Psoas muscle (tissue), 8 donors: ENCODE data around the gene MAP7. TPM values are rescaled to one million over a fixed set of nuclear protein-coding genes. Genes with fewer than 3 reads are reported as not detected.

Experiments
- ATAC-seq, 4 donors: fragments of 200-7000 bp; cut with Tn5 transposase; one replicate each; pipeline ENCODE4 v1.9.1; 2020; ENCODE audit warnings: moderate library complexity in 3 of 4, mild to moderate bottlenecking in 2 of 4
- DNase-seq, 2 donors: peaks; one replicate each; pipeline ENCODE4 v3.0.0-alpha.2; 2020
- H3K27ac ChIP-seq: fragments of 200-600 bp; one replicate; pipeline ENCODE4 v1.8.0; 2022
- H3K27me3 ChIP-seq, 3 donors: fragments of 200-600 bp in 1 of 3; one replicate each; pipeline versions ENCODE4 v1.6.1 to v1.8.0; 2013 to 2022; ENCODE audit warnings: low read length in 2 of 3, mild to moderate bottlenecking in 2 of 3, moderate library complexity in 1 of 3; ENCODE audit not compliant: insufficient read depth in 3 of 3
- H3K36me3 ChIP-seq, 2 donors: fragments of 200-600 bp in 1 of 2; one replicate each; pipeline versions ENCODE4 v1.6.1 to v1.8.0; 2013 to 2022; ENCODE audit warnings: low read depth in 1 of 2, mild to moderate bottlenecking in 1 of 2, moderate library complexity in 1 of 2; ENCODE audit not compliant: insufficient read depth in 1 of 2
- H3K4me1 ChIP-seq: fragments of 200-600 bp; one replicate; pipeline ENCODE4 v1.8.0; 2022
- H3K4me3 ChIP-seq: fragments of 200-600 bp; one replicate; pipeline ENCODE4 v1.8.0; 2022; ENCODE audit warnings: mild to moderate bottlenecking
- H3K9me3 ChIP-seq: fragments of 200-600 bp; one replicate; pipeline ENCODE4 v1.8.0; 2022
- WGBS, 3 donors: extraction: QIAGEN DNeasy Blood & Tissue Kit; methylation state at CpG; one replicate each; pipeline versions ENCODE4 v1.1.6 to v1.1.7; 2013; 5-methylcytosine and 5-hydroxymethylcytosine counted together
- intact Hi-C, 2 donors: fragments of 100-400 bp; cut with DNase I; formaldehyde crosslinking; loops; one replicate each; pipeline versions ENCODE4 v1.11.0 to v1.14.2; 2022
- polyA plus RNA-seq, 3 donors: library from polyadenylated mRNA; stranded (reverse); fragments of 200-250 nt; gene quantifications; one replicate each; pipeline ENCODE4 v1.2.3, GENCODE V29; 2013
- total RNA-seq, 4 donors: library from RNA; stranded (reverse); fragmentation: NEBNext Ultra II Directional in 2 of 4; extraction: Animal tissue kit (Norgen Biotek cat#: 25700) in 2 of 4; gene quantifications; one replicate each; pipeline versions ENCODE4 v1.2.1 to v1.2.4, GENCODE V29; 2021 to 2023
- TF ChIP-seq, protein P1 (sequence below): fragments of 200-600 bp; IDR thresholded peaks from one replicate; pipeline ENCODE4 v1.8.0; 2022; ENCODE audit warnings: antibody characterized with exemption
- donor health status: healthy with polysubstance abuse.
- donor health status: DM: no; HTN: no; CAD: no; lungs with moderate emphysema.
- donor health status: Bipolar disorder and iron deficiency.
- donor health status: healthy.
- donor health status: DM: yes; HTN: yes; CAD: no.
- donor health status: DM: no; HTN: no; CAD: no.
- donor health status: DM: no; HTN: no; CAD: no.
- donor health status: DM: yes; HTN: yes; CAD: no.

The MAP7 gene
- total and polyA plus RNA-seq, 7 donors, result 0.10 to 0.94 (median 0.32) TPM

DNA sequence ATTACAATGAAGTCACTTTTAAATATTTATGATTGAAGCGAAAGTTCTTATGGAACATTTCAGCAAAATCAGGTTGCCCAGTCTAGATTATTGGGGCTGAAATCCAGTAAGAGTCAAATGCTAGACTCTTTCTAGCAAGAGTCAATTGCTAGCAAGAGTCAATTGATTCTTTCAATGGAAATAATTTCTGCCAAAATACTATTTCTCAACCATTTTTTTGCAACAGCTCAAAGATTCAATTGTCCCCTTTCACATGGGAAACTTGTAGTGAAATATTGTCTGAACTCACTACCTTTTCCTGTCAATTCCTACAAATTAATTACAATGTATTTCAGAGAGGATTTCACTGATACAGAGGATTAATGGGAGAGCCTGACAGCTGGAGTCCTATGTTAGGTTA, 78.3 kb downstream of the MAP7 start:
- Histone ChIP-seq H3K4me1 (no peaks in the 10 kb centered on the region), H3K9me3 (no peaks in the 10 kb centered on the region), H3K27me3 (peaks cover 0 to under 1% (median 0%) of the 10 kb centered on the region in 3 donors), H3K36me3 (no peaks in the 10 kb centered on the region), H3K27ac (no peak overlapping the region), H3K4me3 (no peak overlapping the region)
- intact Hi-C loops, result no loop called here
- 89 to 91% (median 90%) methylated on average over 1 of the region's 1 CpG for WGBS, 3 donors
- no peak for DNase-seq
- TF ChIP-seq, protein P1, sequence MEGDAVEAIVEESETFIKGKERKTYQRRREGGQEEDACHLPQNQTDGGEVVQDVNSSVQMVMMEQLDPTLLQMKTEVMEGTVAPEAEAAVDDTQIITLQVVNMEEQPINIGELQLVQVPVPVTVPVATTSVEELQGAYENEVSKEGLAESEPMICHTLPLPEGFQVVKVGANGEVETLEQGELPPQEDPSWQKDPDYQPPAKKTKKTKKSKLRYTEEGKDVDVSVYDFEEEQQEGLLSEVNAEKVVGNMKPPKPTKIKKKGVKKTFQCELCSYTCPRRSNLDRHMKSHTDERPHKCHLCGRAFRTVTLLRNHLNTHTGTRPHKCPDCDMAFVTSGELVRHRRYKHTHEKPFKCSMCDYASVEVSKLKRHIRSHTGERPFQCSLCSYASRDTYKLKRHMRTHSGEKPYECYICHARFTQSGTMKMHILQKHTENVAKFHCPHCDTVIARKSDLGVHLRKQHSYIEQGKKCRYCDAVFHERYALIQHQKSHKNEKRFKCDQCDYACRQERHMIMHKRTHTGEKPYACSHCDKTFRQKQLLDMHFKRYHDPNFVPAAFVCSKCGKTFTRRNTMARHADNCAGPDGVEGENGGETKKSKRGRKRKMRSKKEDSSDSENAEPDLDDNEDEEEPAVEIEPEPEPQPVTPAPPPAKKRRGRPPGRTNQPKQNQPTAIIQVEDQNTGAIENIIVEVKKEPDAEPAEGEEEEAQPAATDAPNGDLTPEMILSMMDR, result no peak
- ATAC-seq, result no peak

DNA sequence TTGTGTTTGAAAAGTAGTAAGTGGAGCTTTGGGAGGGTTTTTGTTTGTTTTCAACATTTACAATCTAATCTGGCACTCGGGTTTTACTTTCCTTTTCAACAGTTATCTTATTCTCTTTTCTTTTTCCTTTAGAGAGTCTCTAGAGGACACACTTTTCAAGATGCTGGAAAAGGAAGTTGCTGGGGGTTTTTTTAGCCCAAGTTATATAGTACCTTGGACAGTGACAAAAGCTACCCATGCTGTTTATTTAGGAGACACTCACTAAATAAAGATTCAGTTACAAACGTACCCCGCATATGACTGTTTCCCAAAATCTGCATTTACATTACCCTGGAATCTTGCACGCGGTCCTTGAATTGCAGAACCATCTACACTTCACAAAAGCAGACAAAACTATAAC, 78.8 kb downstream of the MAP7 start:
- H3K4me1 ChIP-seq, result no peaks in the 10 kb centered on the region
- WGBS, 3 donors, result 38 to 45% (median 41%) methylated on average over 5 of the region's 5 CpGs
- no peaks in the 10 kb centered on the region for H3K9me3 ChIP-seq
- no peaks in the 10 kb centered on the region for H3K36me3 ChIP-seq
- no peak overlapping the region for H3K27ac ChIP-seq
- intact Hi-C loops, result no loop called here
- H3K27me3 ChIP-seq, result no peaks in the 10 kb centered on the region
- DNase-seq (no peak), ATAC-seq (no peak)
- TF ChIP-seq, protein P1, result no peak
- no peak overlapping the region for H3K4me3 ChIP-seq

DNA sequence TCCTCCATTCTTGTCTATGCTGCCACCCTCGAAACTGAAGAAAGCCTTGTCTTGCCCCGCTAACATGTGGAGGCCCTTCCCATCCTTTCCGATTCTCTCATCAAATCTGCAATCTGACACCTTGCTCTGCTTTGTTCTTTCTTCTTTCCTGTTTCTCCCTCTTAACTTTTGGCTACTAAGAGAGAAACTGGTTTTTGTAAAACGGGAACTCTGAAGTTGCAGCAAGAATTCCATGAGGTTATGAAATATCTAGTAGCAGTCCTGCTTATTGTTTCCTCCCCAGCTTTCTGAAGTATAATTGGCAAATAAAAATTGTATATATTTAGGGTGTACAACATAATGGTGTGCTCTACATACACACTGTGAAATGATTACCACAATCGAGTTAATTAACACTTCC, 80.2 kb downstream of the MAP7 start:
- DNase-seq, result no peak
- H3K27me3 ChIP-seq, result no peaks in the 10 kb centered on the region
- no peaks in the 10 kb centered on the region for H3K9me3 ChIP-seq
- 58 to 68% (median 67%) methylated on average over 5 of the region's 5 CpGs for WGBS, 3 donors
- no peak overlapping the region for H3K4me3 ChIP-seq
- no peak overlapping the region for H3K27ac ChIP-seq
- intact Hi-C loops, result no loop called here
- H3K4me1 ChIP-seq, result no peaks in the 10 kb centered on the region
- TF ChIP-seq, protein P1, result no peak
- no peak for ATAC-seq
- no peaks in the 10 kb centered on the region for H3K36me3 ChIP-seq

DNA sequence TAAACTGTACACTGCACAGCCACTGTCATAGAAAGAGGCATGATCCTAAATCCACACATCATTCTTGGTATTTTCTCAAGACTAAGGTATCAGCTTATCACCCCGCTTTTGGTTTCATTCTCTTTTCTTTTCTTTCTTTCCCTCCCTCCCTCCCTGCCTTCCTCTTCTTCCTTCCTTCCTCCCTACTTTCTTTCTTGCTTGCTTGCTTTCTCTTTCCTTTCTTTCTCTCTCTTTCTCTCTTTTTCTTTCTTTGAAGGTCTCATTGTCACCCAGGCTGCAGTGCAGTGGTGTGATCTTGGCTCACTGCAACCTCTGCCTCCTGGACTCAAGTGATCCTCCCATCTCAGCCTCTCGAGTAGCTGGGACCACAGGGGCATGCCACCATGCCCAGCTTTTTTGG, 81.1 kb downstream of the MAP7 start:
- TF ChIP-seq, protein P1, result no peak
- Histone ChIP-seq H3K9me3 (no peaks in the 10 kb centered on the region), H3K4me3 (no peak overlapping the region), H3K4me1 (no peaks in the 10 kb centered on the region), H3K27ac (no peak overlapping the region), H3K27me3 (no peaks in the 10 kb centered on the region), H3K36me3 (no peaks in the 10 kb centered on the region)
- ATAC-seq (no peak), DNase-seq (no peak)
- WGBS, 3 donors, result 51 to 71% (median 64%) methylated on average over 2 of the region's 2 CpGs
- intact Hi-C loops, result no loop called here

DNA sequence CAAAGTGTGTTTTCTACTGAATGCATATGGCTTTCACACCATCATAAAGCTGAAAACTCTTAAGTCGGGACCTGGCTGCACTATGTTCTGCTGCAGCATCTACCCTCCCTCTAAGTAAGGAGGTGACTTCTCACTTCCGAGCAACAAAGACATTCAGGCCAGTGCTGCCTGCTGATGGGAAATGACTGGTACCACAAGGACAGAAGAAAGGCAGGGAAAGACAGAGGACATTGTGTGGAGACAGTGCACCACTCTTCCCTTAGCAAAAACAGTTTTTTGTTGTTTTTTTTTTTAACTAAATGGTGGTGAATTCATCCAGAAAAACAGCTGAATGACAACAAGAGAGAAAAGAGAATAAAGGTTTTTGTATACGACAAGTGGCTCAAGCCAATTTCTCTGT, 81.5 kb downstream of the MAP7 start:
- WGBS, 3 donors, result 79 to 83% (median 81%) methylated on average over 3 of the region's 3 CpGs
- no peaks in the 10 kb centered on the region for H3K27me3 ChIP-seq
- no peaks in the 10 kb centered on the region for H3K9me3 ChIP-seq
- no peaks in the 10 kb centered on the region for H3K4me1 ChIP-seq
- no peak overlapping the region for H3K27ac ChIP-seq
- DNase-seq (no peak), ATAC-seq (no peak)
- H3K36me3 ChIP-seq, result no peaks in the 10 kb centered on the region
- TF ChIP-seq, protein P1, result no peak
- intact Hi-C loops, result no loop called here
- no peak overlapping the region for H3K4me3 ChIP-seq
